ENCODE data around the gene HOXC4. TPM values are rescaled to one million over a fixed set of nuclear protein-coding genes. Genes with fewer than 3 reads are reported as not detected.
A peak's percentile ranks its signal among the peaks of the same experiment; 100 is the strongest.

The HOXC4 gene
- total RNA-seq, 1 donor from 2014 or later: not detected

- no peak overlapping the region for H3K9ac ChIP-seq (ENCODE audit: low read length)
- Mint-ChIP-seq H3K4me1 (ENCODE audit: low read depth, unreplicated experiment) (no peaks in the 10 kb centered on the region), H3K9me3 (ENCODE audit: unreplicated experiment) (peaks cover 10% of the 10 kb centered on the region), H3K27me3 (ENCODE audit: low read depth, unreplicated experiment) (peaks cover 95% of the 10 kb centered on the region), H3K36me3 (ENCODE audit: low read depth, unreplicated experiment) (no peaks in the 10 kb centered on the region), H3K27ac (ENCODE audit: unreplicated experiment) (no peak overlapping the region), H3K4me3 (ENCODE audit: unreplicated experiment) (no peak overlapping the region)
- no peaks in the 10 kb centered on the region for H3K36me3 ChIP-seq (ENCODE audit: insufficient read depth, low read length)
- H3K4me1 ChIP-seq (ENCODE audit: insufficient read depth, low read length): no peaks in the 10 kb centered on the region
- no peak overlapping the region for H2AFZ ChIP-seq (ENCODE audit: low read depth, low read length)
- peaks cover 93% of the 10 kb centered on the region for H3K27me3 ChIP-seq (ENCODE audit: insufficient read depth, low read length)
- no peaks in the 10 kb centered on the region for H3K79me2 ChIP-seq (ENCODE audit: insufficient read depth, low read length)
- FAIRE-seq (no peak), DNase-seq (ENCODE audit: low read depth) (no peak)
- no peak for TF ChIP-seq CTCF (IDR thresholded peaks at IDR 0.05; ENCODE audit: insufficient read depth, low read depth, low read length)
- TF ChIP-seq EZH2 (IDR thresholded peaks at IDR 0.05; ENCODE audit: insufficient read depth, low read length): no peak
- no peak overlapping the region for H3K4me2 ChIP-seq (ENCODE audit: low read length)
- no peak overlapping the region for H3K27ac ChIP-seq (ENCODE audit: low read depth, low read length)
- H4K20me1 ChIP-seq (ENCODE audit: insufficient read depth, low read length): no peaks in the 10 kb centered on the region
- no peak overlapping the region for H3K4me3 ChIP-seq (ENCODE audit: insufficient read depth, low read depth, low read length)
- H3K9me3 ChIP-seq (ENCODE audit: insufficient read depth, low read depth, low read length): no peaks in the 10 kb centered on the region
These were observed 7.6 kb upstream of the HOXC4 start for GRCh38 chr12:54045868-54046521.

DNA sequence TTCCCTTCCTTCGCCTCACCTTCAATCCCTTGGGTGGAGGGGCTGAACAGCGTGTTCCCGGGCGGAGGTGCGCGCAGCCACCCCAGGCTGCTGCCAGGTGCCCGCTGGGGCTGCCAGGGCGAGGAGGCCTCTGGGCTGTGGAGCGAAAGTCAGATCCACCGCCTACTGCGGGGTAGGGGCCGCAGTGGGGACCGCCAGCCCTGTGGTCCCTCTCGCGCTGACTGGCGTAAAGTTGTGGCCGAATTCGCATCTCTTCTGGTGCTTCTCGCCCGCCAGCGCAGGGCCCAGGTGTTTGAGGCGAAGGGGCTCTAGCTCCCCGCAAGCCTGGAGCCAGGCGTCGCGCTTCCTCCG, 6.9 kb upstream of the HOXC4 start:
- no peaks in the 10 kb centered on the region for H4K20me1 ChIP-seq (ENCODE audit: insufficient read depth, low read length)

More for the DNA sequence above, 6.9 kb upstream of the HOXC4 start:
- H3K4me1 Mint-ChIP-seq (ENCODE audit: low read depth, unreplicated experiment): no peaks in the 10 kb centered on the region
- FAIRE-seq (no peak), DNase-seq (ENCODE audit: low read depth) (no peak)
- H3K4me1 ChIP-seq (ENCODE audit: insufficient read depth, low read length): no peaks in the 10 kb centered on the region
- H3K4me3 ChIP-seq (ENCODE audit: insufficient read depth, low read depth, low read length): no peak overlapping the region
- H3K79me2 ChIP-seq (ENCODE audit: insufficient read depth, low read length): no peaks in the 10 kb centered on the region
- H3K27ac Mint-ChIP-seq (ENCODE audit: unreplicated experiment): no peak overlapping the region
- no peak overlapping the region for H3K4me3 Mint-ChIP-seq (ENCODE audit: unreplicated experiment)
- H3K27ac ChIP-seq (ENCODE audit: low read depth, low read length): no peak overlapping the region
- no peak overlapping the region for H3K4me2 ChIP-seq (ENCODE audit: low read length)
- H3K9me3 Mint-ChIP-seq (ENCODE audit: unreplicated experiment): peaks cover 11% of the 10 kb centered on the region
- no peaks in the 10 kb centered on the region for H3K36me3 Mint-ChIP-seq (ENCODE audit: low read depth, unreplicated experiment)
- no peaks in the 10 kb centered on the region for H3K9me3 ChIP-seq (ENCODE audit: insufficient read depth, low read depth, low read length)
- H2AFZ ChIP-seq (ENCODE audit: low read depth, low read length): no peak overlapping the region
- peaks cover 95% of the 10 kb centered on the region for H3K27me3 Mint-ChIP-seq (ENCODE audit: low read depth, unreplicated experiment)
- H3K9ac ChIP-seq (ENCODE audit: low read length): no peak overlapping the region
- no peaks in the 10 kb centered on the region for H3K36me3 ChIP-seq (ENCODE audit: insufficient read depth, low read length)
- TF ChIP-seq CTCF (IDR thresholded peaks at IDR 0.05; ENCODE audit: insufficient read depth, low read depth, low read length): no peak
- peak; percentile 87 for TF ChIP-seq EZH2 (IDR thresholded peaks at IDR 0.05; ENCODE audit: insufficient read depth, low read length)
- H3K27me3 ChIP-seq (ENCODE audit: insufficient read depth, low read length): peaks cover 95% of the 10 kb centered on the region
